ENCODE measurements around the gene GRID1.

The GRID1 gene

DNA sequence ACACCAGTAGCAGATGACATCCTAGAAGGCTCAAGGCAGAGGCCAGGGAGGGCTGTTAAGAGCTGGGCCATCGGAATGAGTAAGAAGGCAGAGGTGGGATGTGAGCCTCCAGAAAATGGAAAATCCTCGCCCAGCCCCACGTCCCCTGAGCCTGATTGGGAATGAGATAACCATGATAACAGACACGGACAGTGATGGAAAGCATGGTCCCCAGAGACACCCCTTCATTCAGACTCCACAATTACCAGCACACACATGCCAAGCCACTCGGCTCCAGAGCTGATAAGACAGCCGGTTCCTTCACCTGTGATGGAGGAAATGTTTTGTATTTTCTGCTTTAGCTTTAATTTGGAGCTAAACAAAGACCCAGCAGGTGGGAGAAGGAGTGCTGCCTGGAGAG lies 106.0 kb downstream of the GRID1 start:
- Histone ChIP-seq H3K4me1 (ENCODE audit: insufficient read depth, insufficient read length) (no peaks in the 10 kb centered on the region), H3K27me3 (ENCODE audit: insufficient read depth, insufficient read length) (no peaks in the 10 kb centered on the region), H3K9me3 (ENCODE audit: insufficient read depth, low read length) (no peaks in the 10 kb centered on the region), H3K36me3 (ENCODE audit: insufficient read depth, insufficient read length, low read length) (no peaks in the 10 kb centered on the region), H3K4me3 (ENCODE audit: insufficient read length, low read depth) (no peak overlapping the region), H3K9ac (ENCODE audit: insufficient read length, low read depth) (no peak overlapping the region)
- no peak for DNase-seq (ENCODE audit: low read depth, low spot score)
- TF ChIP-seq YY1 (IDR thresholded peaks at IDR 0.05; ENCODE audit: insufficient read depth, insufficient read length) (no peak), SUZ12 (IDR thresholded peaks at IDR 0.05; ENCODE audit: extremely low read depth, insufficient read depth, insufficient read length) (no peak), ZNF274 (IDR thresholded peaks at IDR 0.05; ENCODE audit: low read depth, low read length) (no peak)

DNA sequence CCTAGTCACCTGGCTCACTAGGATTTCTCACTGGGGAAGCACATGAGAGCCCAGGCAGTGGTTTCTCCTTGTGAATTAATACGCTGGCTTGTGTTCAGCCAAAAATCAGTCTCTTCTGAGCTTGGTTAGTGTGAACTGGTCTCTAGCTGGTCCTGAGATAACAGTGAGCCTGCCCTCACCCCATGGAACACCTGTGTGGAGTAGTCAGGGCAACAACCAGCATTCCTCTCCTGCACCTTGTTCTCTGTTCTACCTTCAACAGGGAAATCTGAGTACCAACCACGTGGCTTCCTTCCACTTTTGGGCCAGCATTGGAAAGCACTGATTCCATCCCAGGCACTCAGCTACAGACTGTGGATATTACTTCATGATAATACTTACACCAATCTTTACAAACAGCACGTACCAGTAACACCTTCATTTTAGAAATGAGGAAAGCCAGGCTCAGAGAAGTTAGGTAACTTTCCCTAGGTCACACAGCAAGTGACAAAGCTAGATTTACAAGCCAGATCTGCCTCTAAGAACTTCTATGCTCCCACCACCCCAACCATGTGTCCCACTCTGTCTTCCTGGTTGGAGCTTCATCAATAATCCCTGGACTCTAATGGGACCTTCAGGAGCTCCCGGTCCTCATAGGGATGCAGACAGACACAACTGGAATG lies 106.6 kb downstream of the GRID1 start:
- Histone ChIP-seq H3K36me3 (ENCODE audit: insufficient read depth, insufficient read length, low read length) (no peaks in the 10 kb centered on the region), H3K9me3 (ENCODE audit: insufficient read depth, low read length) (no peaks in the 10 kb centered on the region), H3K9ac (ENCODE audit: insufficient read length, low read depth) (no peak overlapping the region), H3K27me3 (ENCODE audit: insufficient read depth, insufficient read length) (no peaks in the 10 kb centered on the region), H3K4me1 (ENCODE audit: insufficient read depth, insufficient read length) (no peaks in the 10 kb centered on the region), H3K4me3 (ENCODE audit: insufficient read length, low read depth) (no peak overlapping the region)
- TF ChIP-seq ZNF274 (IDR thresholded peaks at IDR 0.05; ENCODE audit: low read depth, low read length) (no peak), SUZ12 (IDR thresholded peaks at IDR 0.05; ENCODE audit: extremely low read depth, insufficient read depth, insufficient read length) (no peak), YY1 (IDR thresholded peaks at IDR 0.05; ENCODE audit: insufficient read depth, insufficient read length) (no peak)
- DNase-seq (ENCODE audit: low read depth, low spot score), result no peak

DNA sequence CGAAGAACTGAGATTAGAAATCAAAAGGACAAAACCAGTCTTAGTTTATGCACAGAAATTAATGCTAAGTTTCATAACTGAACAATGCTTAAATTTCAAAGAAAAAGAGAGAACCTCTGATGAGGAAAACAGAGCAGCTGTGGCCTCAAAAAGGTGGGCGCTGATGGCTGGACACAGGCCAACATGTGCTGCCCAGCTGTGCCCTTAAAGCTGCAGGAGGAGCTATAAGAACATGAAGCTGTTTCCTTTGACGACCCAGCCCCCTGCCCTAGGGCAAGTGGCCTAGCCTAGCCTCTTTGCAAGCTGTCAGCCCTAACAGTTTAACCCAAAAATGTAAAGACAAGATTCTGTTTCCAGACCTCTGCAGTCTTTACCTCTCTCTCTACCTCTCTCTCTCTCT lies 107.7 kb downstream of the GRID1 start:
- H3K9ac ChIP-seq (ENCODE audit: insufficient read length, low read depth), result no peak overlapping the region
- TF ChIP-seq YY1 (IDR thresholded peaks at IDR 0.05; ENCODE audit: insufficient read depth, insufficient read length), result no peak
- no peak for TF ChIP-seq ZNF274 (IDR thresholded peaks at IDR 0.05; ENCODE audit: low read depth, low read length)
- no peak for TF ChIP-seq SUZ12 (IDR thresholded peaks at IDR 0.05; ENCODE audit: extremely low read depth, insufficient read depth, insufficient read length)
- no peaks in the 10 kb centered on the region for H3K36me3 ChIP-seq (ENCODE audit: insufficient read depth, insufficient read length, low read length)
- no peak overlapping the region for H3K4me3 ChIP-seq (ENCODE audit: insufficient read length, low read depth)
- H3K27me3 ChIP-seq (ENCODE audit: insufficient read depth, insufficient read length), result no peaks in the 10 kb centered on the region
- H3K4me1 ChIP-seq (ENCODE audit: insufficient read depth, insufficient read length), result peaks cover under 1% of the 10 kb centered on the region
- no peaks in the 10 kb centered on the region for H3K9me3 ChIP-seq (ENCODE audit: insufficient read depth, low read length)
- DNase-seq (ENCODE audit: low read depth, low spot score), result no peak

DNA sequence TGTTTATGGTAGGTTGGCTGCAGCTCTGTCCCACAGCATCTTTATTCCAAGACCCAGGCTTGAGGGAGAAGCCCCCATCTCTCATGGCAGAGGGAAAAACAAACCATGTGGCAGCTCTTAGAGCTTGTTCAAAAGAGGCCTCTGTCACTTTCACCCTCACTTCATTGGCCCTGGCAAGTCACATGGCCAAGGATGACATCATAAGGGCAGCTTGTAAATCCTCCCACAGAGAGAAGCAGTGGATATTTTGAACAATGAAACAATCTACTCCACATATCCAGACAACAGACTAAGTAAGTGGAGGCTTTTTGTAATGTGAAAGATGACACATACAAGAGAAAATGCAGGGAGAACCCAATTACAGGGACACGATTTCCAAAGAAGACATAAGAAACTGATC lies 108.1 kb downstream of the GRID1 start:
- TF ChIP-seq YY1 (IDR thresholded peaks at IDR 0.05; ENCODE audit: insufficient read depth, insufficient read length), result no peak
- no peak for TF ChIP-seq SUZ12 (IDR thresholded peaks at IDR 0.05; ENCODE audit: extremely low read depth, insufficient read depth, insufficient read length)
- TF ChIP-seq ZNF274 (IDR thresholded peaks at IDR 0.05; ENCODE audit: low read depth, low read length), result no peak
- Histone ChIP-seq H3K4me3 (ENCODE audit: insufficient read length, low read depth) (no peak overlapping the region), H3K4me1 (ENCODE audit: insufficient read depth, insufficient read length) (peaks cover 4% of the 10 kb centered on the region), H3K9me3 (ENCODE audit: insufficient read depth, low read length) (no peaks in the 10 kb centered on the region), H3K9ac (ENCODE audit: insufficient read length, low read depth) (no peak overlapping the region), H3K27me3 (ENCODE audit: insufficient read depth, insufficient read length) (no peaks in the 10 kb centered on the region), H3K36me3 (ENCODE audit: insufficient read depth, insufficient read length, low read length) (no peaks in the 10 kb centered on the region)
- DNase-seq (ENCODE audit: low read depth, low spot score), result no peak

DNA sequence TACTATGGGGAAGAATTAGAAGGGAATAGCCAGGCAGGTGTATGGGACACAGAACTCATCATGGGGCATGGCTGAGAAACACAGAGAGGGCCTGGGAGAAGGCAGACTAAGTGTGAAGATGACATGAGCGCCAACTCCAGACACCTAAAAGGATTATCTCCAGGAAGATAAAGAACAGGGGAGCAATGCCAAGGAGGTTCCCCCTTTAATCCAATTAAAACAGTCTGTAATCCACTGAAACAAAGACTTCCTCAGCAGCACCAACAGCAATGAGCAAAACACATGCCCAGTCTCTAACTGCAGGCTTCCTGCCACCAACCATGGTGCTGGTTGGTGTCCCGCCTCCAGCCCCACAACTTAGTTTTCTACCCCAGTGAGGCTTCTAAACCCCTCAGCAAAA lies 108.9 kb downstream of the GRID1 start:
- no peak for TF ChIP-seq ZNF274 (IDR thresholded peaks at IDR 0.05; ENCODE audit: low read depth, low read length)
- TF ChIP-seq SUZ12 (IDR thresholded peaks at IDR 0.05; ENCODE audit: extremely low read depth, insufficient read depth, insufficient read length), result no peak
- TF ChIP-seq YY1 (IDR thresholded peaks at IDR 0.05; ENCODE audit: insufficient read depth, insufficient read length), result no peak
- Histone ChIP-seq H3K9ac (ENCODE audit: insufficient read length, low read depth) (no peak overlapping the region), H3K4me1 (ENCODE audit: insufficient read depth, insufficient read length) (peaks cover 8% of the 10 kb centered on the region), H3K36me3 (ENCODE audit: insufficient read depth, insufficient read length, low read length) (no peaks in the 10 kb centered on the region), H3K9me3 (ENCODE audit: insufficient read depth, low read length) (no peaks in the 10 kb centered on the region), H3K4me3 (ENCODE audit: insufficient read length, low read depth) (no peak overlapping the region), H3K27me3 (ENCODE audit: insufficient read depth, insufficient read length) (no peaks in the 10 kb centered on the region)
- DNase-seq (ENCODE audit: low read depth, low spot score), result no peak

DNA sequence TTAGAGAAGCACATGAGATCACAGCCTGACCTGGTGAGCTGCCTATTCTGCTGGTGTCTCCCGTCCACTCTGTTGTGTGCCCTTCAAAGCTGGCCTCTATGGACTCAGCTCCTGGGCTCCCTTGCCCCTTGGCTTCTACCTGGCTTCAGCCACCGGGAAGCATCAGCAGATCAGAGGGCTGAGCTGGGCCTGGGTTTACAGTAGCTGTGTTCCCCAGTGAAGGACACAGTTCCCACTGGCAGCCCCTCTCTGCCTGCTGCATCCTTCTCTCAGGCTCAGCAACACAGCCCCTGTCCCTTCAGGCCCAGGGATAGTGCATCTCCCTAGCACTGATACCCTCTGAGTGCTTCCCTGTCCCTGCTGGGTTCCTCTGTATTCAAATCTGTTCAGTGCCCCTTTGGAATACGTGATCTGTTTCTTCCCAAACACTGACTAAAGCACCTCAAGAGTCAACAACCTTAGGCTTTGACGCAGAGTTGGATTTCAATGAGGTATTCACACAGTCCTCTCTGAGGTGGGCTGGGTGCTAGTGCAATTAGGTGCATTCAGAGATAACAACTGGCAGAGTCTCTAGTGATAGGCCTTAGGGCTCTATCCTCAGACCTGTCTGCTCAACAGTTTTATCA lies 109.8 kb downstream of the GRID1 start:
- H3K27me3 ChIP-seq (ENCODE audit: insufficient read depth, insufficient read length), result no peaks in the 10 kb centered on the region
- no peak overlapping the region for H3K4me3 ChIP-seq (ENCODE audit: insufficient read length, low read depth)
- no peak for TF ChIP-seq SUZ12 (IDR thresholded peaks at IDR 0.05; ENCODE audit: extremely low read depth, insufficient read depth, insufficient read length)
- TF ChIP-seq ZNF274 (IDR thresholded peaks at IDR 0.05; ENCODE audit: low read depth, low read length), result no peak
- no peak for TF ChIP-seq YY1 (IDR thresholded peaks at IDR 0.05; ENCODE audit: insufficient read depth, insufficient read length)
- H3K36me3 ChIP-seq (ENCODE audit: insufficient read depth, insufficient read length, low read length), result no peaks in the 10 kb centered on the region
- peaks cover 8% of the 10 kb centered on the region for H3K4me1 ChIP-seq (ENCODE audit: insufficient read depth, insufficient read length)
- DNase-seq (ENCODE audit: low read depth, low spot score), result no peak
- no peak overlapping the region for H3K9ac ChIP-seq (ENCODE audit: insufficient read length, low read depth)
- H3K9me3 ChIP-seq (ENCODE audit: insufficient read depth, low read length), result no peaks in the 10 kb centered on the region

DNA sequence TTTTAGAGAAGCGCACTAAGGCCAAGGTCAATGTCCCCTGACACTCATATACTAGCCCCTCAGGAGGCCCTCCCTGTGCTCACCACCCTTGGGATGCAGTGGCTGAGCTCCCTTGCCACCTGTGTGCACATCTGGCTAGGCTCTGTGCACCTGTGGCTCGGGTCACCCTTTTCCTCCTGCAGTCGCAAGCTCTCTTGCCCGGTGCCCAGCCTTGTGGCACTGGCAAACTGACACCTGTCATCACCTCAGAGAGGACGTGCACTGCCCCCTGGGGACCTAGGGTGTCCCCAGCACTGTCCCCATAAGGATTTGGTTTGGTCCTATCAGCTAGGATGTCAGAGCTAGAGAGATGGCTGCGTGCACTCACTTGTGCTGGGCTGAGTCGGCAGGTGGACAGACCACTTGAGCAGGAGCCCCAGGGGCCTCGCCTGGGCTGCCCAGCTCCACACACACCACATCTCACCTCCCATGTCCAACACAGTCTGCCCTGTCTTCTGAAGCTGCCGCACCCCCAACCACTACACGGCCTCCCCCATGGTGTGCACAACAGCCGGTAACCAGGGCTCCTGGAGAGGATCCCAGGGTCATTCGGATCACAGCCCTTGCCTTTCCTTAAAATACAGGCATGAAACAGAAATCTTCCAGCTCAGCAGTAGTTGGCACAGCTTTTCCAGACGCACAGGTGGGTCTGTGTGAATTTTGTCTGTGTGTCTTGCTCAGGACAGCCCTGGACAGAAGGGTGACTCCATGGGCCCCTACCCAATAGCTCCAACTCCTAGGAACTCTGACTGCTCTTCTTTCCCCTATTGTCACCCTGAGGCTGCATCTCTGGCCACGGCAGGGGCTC lies 111.0 kb downstream of the GRID1 start:
- Histone ChIP-seq H3K36me3 (ENCODE audit: insufficient read depth, insufficient read length, low read length) (no peaks in the 10 kb centered on the region), H3K9me3 (ENCODE audit: insufficient read depth, low read length) (no peaks in the 10 kb centered on the region), H3K4me1 (ENCODE audit: insufficient read depth, insufficient read length) (peaks cover 8% of the 10 kb centered on the region), H3K9ac (ENCODE audit: insufficient read length, low read depth) (no peak overlapping the region), H3K4me3 (ENCODE audit: insufficient read length, low read depth) (no peak overlapping the region), H3K27me3 (ENCODE audit: insufficient read depth, insufficient read length) (no peaks in the 10 kb centered on the region)
- DNase-seq (ENCODE audit: low read depth, low spot score), result no peak
- TF ChIP-seq ZNF274 (IDR thresholded peaks at IDR 0.05; ENCODE audit: low read depth, low read length) (no peak), YY1 (IDR thresholded peaks at IDR 0.05; ENCODE audit: insufficient read depth, insufficient read length) (no peak), SUZ12 (IDR thresholded peaks at IDR 0.05; ENCODE audit: extremely low read depth, insufficient read depth, insufficient read length) (no peak)
